HG03045 (cell line): ENCODE results near the gene ANAPC2.
A peak's percentile ranks its signal among the peaks of the same experiment; 100 is the strongest.

Experiments
- ATAC-seq: cut with Tn5 transposase; IDR thresholded peaks from one replicate; pipeline ENCODE4 v1.9.1; 2021; ENCODE audit warnings: mild to moderate bottlenecking, moderate library complexity; ENCODE audit not compliant: unreplicated experiment

The ANAPC2 gene

GRCh38 chr9:137164370-137165249, 23.8 kb downstream of the ANAPC2 start:
- no peak for ATAC-seq

- ATAC-seq, result no peak
Measured at GRCh38 chr9:137163805-137164204, 24.6 kb downstream of the ANAPC2 start.

- ATAC-seq, result no peak
Measured at GRCh38 chr9:137163365-137163715, 25.0 kb downstream of the ANAPC2 start.

- no peak for ATAC-seq
Measured at GRCh38 chr9:137162505-137163364, 25.6 kb downstream of the ANAPC2 start.

GRCh38 chr9:137161558-137162486, 26.5 kb downstream of the ANAPC2 start:
- ATAC-seq, result no peak

- ATAC-seq, result no peak
Measured at GRCh38 chr9:137160716-137161557, 27.4 kb downstream of the ANAPC2 start.

GRCh38 chr9:137160054-137160425, 28.3 kb downstream of the ANAPC2 start:
- no peak for ATAC-seq

- no peak for ATAC-seq
Measured at GRCh38 chr9:137159105-137160053, 29.0 kb downstream of the ANAPC2 start.

GRCh38 chr9:137158625-137159024, 29.7 kb downstream of the ANAPC2 start:
- ATAC-seq, result no peak

GRCh38 chr9:137157618-137158415, 30.5 kb downstream of the ANAPC2 start:
- ATAC-seq, result no peak

- ATAC-seq, result no peak
Measured at GRCh38 chr9:137156567-137157375, 31.6 kb downstream of the ANAPC2 start.

- no peak for ATAC-seq
Measured at GRCh38 chr9:137152844-137153405, 35.4 kb downstream of the ANAPC2 start.

GRCh38 chr9:137150617-137151457, 37.5 kb downstream of the ANAPC2 start:
- ATAC-seq, result peak; percentile 39

- peak; percentile 5 for ATAC-seq
Measured at GRCh38 chr9:137149942-137150616, 38.3 kb downstream of the ANAPC2 start.

GRCh38 chr9:137149363-137149762, 39.0 kb downstream of the ANAPC2 start:
- no peak for ATAC-seq
